DOHH2 (cell line): ENCODE data around the gene GRB10.

Source experiments
- H3F3A ChIP-seq: fragments of 200-600 bp; sonication (generic), shearing (Covaris generic); 2 replicates; pipeline ENCODE4 v1.6.0; 2016; ENCODE audit warnings: antibody characterized with exemption, mild to moderate bottlenecking; ENCODE audit not compliant: control insufficient read depth, insufficient read depth
- H3K27ac ChIP-seq: fragments of 200-600 bp; sonication (generic); 2 replicates; pipeline ENCODE4 v1.5.1; 2014; ENCODE audit warnings: low read depth, mild to moderate bottlenecking, low read length, moderate library complexity
- H3K27me3 ChIP-seq: fragments of 200-600 bp; sonication (generic); 2 replicates; pipeline ENCODE4 v1.6.1; 2014; ENCODE audit warnings: mild to moderate bottlenecking, low read length, mixed read lengths; ENCODE audit not compliant: control insufficient read depth
- H3K36me3 ChIP-seq: fragments of 200-600 bp; sonication (generic); 2 replicates; pipeline ENCODE4 v1.6.1; 2014; ENCODE audit warnings: mild to moderate bottlenecking, low read length, moderate library complexity, mixed read lengths; ENCODE audit not compliant: control insufficient read depth
- H3K4me1 ChIP-seq: fragments of 200-600 bp; sonication (generic); 2 replicates; pipeline ENCODE4 v1.6.1; 2014; ENCODE audit warnings: mild to moderate bottlenecking, low read length, mixed read lengths; ENCODE audit not compliant: control insufficient read depth
- H3K4me2 ChIP-seq: fragments of 200-600 bp; sonication (generic); 2 replicates; pipeline ENCODE4 v1.6.0; 2014; ENCODE audit warnings: mild to moderate bottlenecking, low read length, moderate library complexity
- H3K4me3 ChIP-seq: fragments of 200-600 bp; sonication (generic); 2 replicates; pipeline ENCODE4 v1.5.1; 2014; ENCODE audit warnings: mild to moderate bottlenecking, low read length, mixed read lengths
- H3K79me2 ChIP-seq: fragments of 200-600 bp; sonication (generic); 2 replicates; pipeline ENCODE4 v1.6.1; 2014; ENCODE audit warnings: mild to moderate bottlenecking, low read length, mixed read lengths; ENCODE audit not compliant: control insufficient read depth
- H3K9me2 ChIP-seq: fragments of 200-600 bp; sonication (generic); replicated peaks from 2 replicates; pipeline ENCODE4 v1.6.1; 2014; ENCODE audit warnings: mild to moderate bottlenecking, low read length, mixed read lengths; ENCODE audit not compliant: control insufficient read depth
- H3K9me3 ChIP-seq: fragments of 200-600 bp; sonication (generic); 2 replicates; pipeline ENCODE4 v1.6.1; 2014; ENCODE audit warnings: antibody characterized with exemption, low read length, mixed read lengths; ENCODE audit not compliant: control insufficient read depth, insufficient read depth
- H4K20me1 ChIP-seq: fragments of 200-600 bp; sonication (generic); 2 replicates; pipeline ENCODE4 v1.6.0; 2014; ENCODE audit warnings: low read depth, mild to moderate bottlenecking, antibody characterized with exemption, low read length, moderate library complexity; ENCODE audit not compliant: control insufficient read depth, insufficient read depth
- EZH2phosphoT487 ChIP-seq: fragments of 200-600 bp; sonication (generic); IDR thresholded peaks from 2 replicates; pipeline ENCODE4 v1.6.1; 2017; ENCODE audit warnings: borderline replicate concordance, mild to moderate bottlenecking, antibody characterized with exemption, low read length, moderate library complexity, mixed read lengths
- TF ChIP-seq, protein P1 (sequence below): fragments of 200-600 bp; sonication (generic); IDR thresholded peaks from one replicate; pipeline ENCODE4 v1.5.1; 2014; ENCODE audit warnings: antibody characterized with exemption, mild to moderate bottlenecking, low read depth, low read length; ENCODE audit not compliant: poor library complexity, severe bottlenecking

GRB10 gene

GRCh38 chr7:50649259-50649885, 133.3 kb downstream of the GRB10 start:
- Histone ChIP-seq H4K20me1 (no peaks in the 10 kb centered on the region), H3K4me1 (no peaks in the 10 kb centered on the region), H3K79me2 (no peaks in the 10 kb centered on the region), H3K9me3 (no peaks in the 10 kb centered on the region), H3K4me2 (no peak overlapping the region), H3K27ac (no peak overlapping the region), H3F3A (no peaks in the 10 kb centered on the region), H3K9me2 (no peaks in the 10 kb centered on the region), H3K36me3 (no peaks in the 10 kb centered on the region), H3K27me3 (peaks cover 19% of the 10 kb centered on the region), H3K4me3 (no peak overlapping the region)
- TF ChIP-seq, protein P1, sequence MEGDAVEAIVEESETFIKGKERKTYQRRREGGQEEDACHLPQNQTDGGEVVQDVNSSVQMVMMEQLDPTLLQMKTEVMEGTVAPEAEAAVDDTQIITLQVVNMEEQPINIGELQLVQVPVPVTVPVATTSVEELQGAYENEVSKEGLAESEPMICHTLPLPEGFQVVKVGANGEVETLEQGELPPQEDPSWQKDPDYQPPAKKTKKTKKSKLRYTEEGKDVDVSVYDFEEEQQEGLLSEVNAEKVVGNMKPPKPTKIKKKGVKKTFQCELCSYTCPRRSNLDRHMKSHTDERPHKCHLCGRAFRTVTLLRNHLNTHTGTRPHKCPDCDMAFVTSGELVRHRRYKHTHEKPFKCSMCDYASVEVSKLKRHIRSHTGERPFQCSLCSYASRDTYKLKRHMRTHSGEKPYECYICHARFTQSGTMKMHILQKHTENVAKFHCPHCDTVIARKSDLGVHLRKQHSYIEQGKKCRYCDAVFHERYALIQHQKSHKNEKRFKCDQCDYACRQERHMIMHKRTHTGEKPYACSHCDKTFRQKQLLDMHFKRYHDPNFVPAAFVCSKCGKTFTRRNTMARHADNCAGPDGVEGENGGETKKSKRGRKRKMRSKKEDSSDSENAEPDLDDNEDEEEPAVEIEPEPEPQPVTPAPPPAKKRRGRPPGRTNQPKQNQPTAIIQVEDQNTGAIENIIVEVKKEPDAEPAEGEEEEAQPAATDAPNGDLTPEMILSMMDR, result no peak
- TF ChIP-seq EZH2phosphoT487, result no peak

- H3K4me3 ChIP-seq, result no peak overlapping the region
- TF ChIP-seq EZH2phosphoT487, result no peak
- TF ChIP-seq, protein P1, result no peak
- no peaks in the 10 kb centered on the region for H3K9me3 ChIP-seq
- H3F3A ChIP-seq, result no peaks in the 10 kb centered on the region
- no peaks in the 10 kb centered on the region for H3K36me3 ChIP-seq
- peaks cover 13% of the 10 kb centered on the region for H3K27me3 ChIP-seq
- H3K4me1 ChIP-seq, result no peaks in the 10 kb centered on the region
- no peaks in the 10 kb centered on the region for H4K20me1 ChIP-seq
- no peak overlapping the region for H3K27ac ChIP-seq
- H3K9me2 ChIP-seq, result no peaks in the 10 kb centered on the region
- no peak overlapping the region for H3K4me2 ChIP-seq
- no peaks in the 10 kb centered on the region for H3K79me2 ChIP-seq
Measured at GRCh38 chr7:50648570-50649169, 134.0 kb downstream of the GRB10 start.

- Histone ChIP-seq H4K20me1 (no peaks in the 10 kb centered on the region), H3K36me3 (no peaks in the 10 kb centered on the region), H3K27ac (no peak overlapping the region), H3K27me3 (peaks cover 7% of the 10 kb centered on the region; the same call in 1 of the 2 replicates), H3K4me3 (no peak overlapping the region), H3F3A (no peaks in the 10 kb centered on the region), H3K9me2 (no peaks in the 10 kb centered on the region), H3K79me2 (no peaks in the 10 kb centered on the region), H3K4me2 (no peak overlapping the region), H3K4me1 (no peaks in the 10 kb centered on the region), H3K9me3 (no peaks in the 10 kb centered on the region)
- TF ChIP-seq EZH2phosphoT487, result no peak
- TF ChIP-seq, protein P1, result no peak
Measured at GRCh38 chr7:50648076-50648475, 134.6 kb downstream of the GRB10 start.
